Left lobe of liver (tissue), 2 donors: ENCODE data around the gene INPP5J. TPM values are rescaled to one million over a fixed set of nuclear protein-coding genes. Genes with fewer than 3 reads are reported as not detected.
"Not testable (repeated sequence)": the region's sequence is repeated elsewhere in the genome, so short reads cannot be mapped to it uniquely, and the experiment has no call there.

ENCODE experiments used
- ATAC-seq: fragments of 200-7000 bp; cut with Tn5 transposase; one replicate; pipeline ENCODE4 v1.9.1; 2020; ENCODE audit warnings: mild to moderate bottlenecking, moderate library complexity
- DNase-seq: peaks from one replicate; pipeline ENCODE4 v3.0.0-alpha.2; 2020; ENCODE audit warnings: low spot score
- total RNA-seq: library from RNA; stranded (reverse); gene quantifications from one replicate; pipeline ENCODE4 v1.2.1, GENCODE V29; 2021
- donor health status: DM: no; HTN: no; CAD: no; lungs with moderate emphysema.
- donor health status: DM: no; HTN: yes; CAD: no.

Gene INPP5J
- total RNA-seq, 1 donor from 2014 or later = 0.25 TPM

GRCh38 chr22:31100762-31101525 lies 21.8 kb upstream of the INPP5J start:
- DNase-seq (no peak), ATAC-seq (no peak)

GRCh38 chr22:31102441-31103081 lies 20.2 kb upstream of the INPP5J start:
- ATAC-seq = no peak
- DNase-seq = no peak

GRCh38 chr22:31103111-31103510 lies 19.7 kb upstream of the INPP5J start:
- ATAC-seq = no peak
- DNase-seq = no peak

- no peak for ATAC-seq
- no peak for DNase-seq
Observed at GRCh38 chr22:31103899-31104694, 18.7 kb upstream of the INPP5J start.

GRCh38 chr22:31104869-31105268 lies 17.9 kb upstream of the INPP5J start:
- DNase-seq (no peak), ATAC-seq (no peak)

- no peak for ATAC-seq
Observed at GRCh38 chr22:31105282-31105929, 17.4 kb upstream of the INPP5J start.

GRCh38 chr22:31106001-31106571 lies 16.7 kb upstream of the INPP5J start:
- ATAC-seq (no peak), DNase-seq (no peak)

More at GRCh38 chr22:31105282-31105929, 17.4 kb upstream of the INPP5J start:
- no peak for DNase-seq

- no peak for DNase-seq
- no peak for ATAC-seq
Observed at GRCh38 chr22:31106731-31107177, 16.0 kb upstream of the INPP5J start.

GRCh38 chr22:31107178-31107893 lies 15.4 kb upstream of the INPP5J start, which contains the start of gene SELENOM:
TSS of gene SELENOM (minus strand) at chr22:31107568. CDS start at chr22:31107505, 63 bp downstream.
- ATAC-seq = peak; percentile 96
- DNase-seq = peak; percentile 95

- DNase-seq (no peak), ATAC-seq (peak; percentile 8)
Observed at GRCh38 chr22:31107894-31108218, 14.9 kb upstream of the INPP5J start.

GRCh38 chr22:31112547-31113091 lies 10.1 kb upstream of the INPP5J start:
- ATAC-seq, DNase-seq: not testable (repeated sequence)

- DNase-seq (no peak), ATAC-seq (peak; percentile 16)
Observed at GRCh38 chr22:31118046-31118820, 4.5 kb upstream of the INPP5J start.

- DNase-seq = no peak
Observed at GRCh38 chr22:31119026-31119717, 3.6 kb upstream of the INPP5J start.

GRCh38 chr22:31120230-31120629 lies 2.5 kb upstream of the INPP5J start:
- no peak for ATAC-seq
- DNase-seq = no peak

More at GRCh38 chr22:31119026-31119717, 3.6 kb upstream of the INPP5J start:
- no peak for ATAC-seq

GRCh38 chr22:31120642-31121041 lies 2.1 kb upstream of the INPP5J start:
- ATAC-seq = no peak
- no peak for DNase-seq

GRCh38 chr22:31121403-31121802 lies 1.4 kb upstream of the INPP5J start:
- DNase-seq (no peak), ATAC-seq (no peak)

- no peak for DNase-seq
- ATAC-seq = peak; percentile 13
Observed at GRCh38 chr22:31122196-31122531, 602 bp upstream of the INPP5J start.

- ATAC-seq = no peak
- no peak for DNase-seq
Observed at GRCh38 chr22:31123292-31123602, 481 bp downstream of the INPP5J start.

- ATAC-seq = no peak
- DNase-seq = no peak
Observed at GRCh38 chr22:31124290-31124689, 1.5 kb downstream of the INPP5J start.
